ENCODE measurements around the gene LAMC2. TPM values are rescaled to one million over a fixed set of nuclear protein-coding genes. Genes with fewer than 3 reads are reported as not detected.

The LAMC2 gene
- total and polyA plus RNA-seq, 2 of the 13 experiments (the other 11 are each of a cell fraction or from before 2014, with no cell fraction given): 0.03 TPM; not detected in 1

GRCh38 chr1:183282101-183282855 lies 96.2 kb downstream of the LAMC2 start (continued):
- TF ChIP-seq SP5 (CRISPR knock-in tag; IDR thresholded peaks at IDR 0.05; ENCODE audit: borderline replicate concordance, low read depth): no peak
- TF ChIP-seq ZNF766 (CRISPR knock-in tag; IDR thresholded peaks at IDR 0.05; ENCODE audit: borderline replicate concordance): no peak
- TF ChIP-seq, protein P1, sequence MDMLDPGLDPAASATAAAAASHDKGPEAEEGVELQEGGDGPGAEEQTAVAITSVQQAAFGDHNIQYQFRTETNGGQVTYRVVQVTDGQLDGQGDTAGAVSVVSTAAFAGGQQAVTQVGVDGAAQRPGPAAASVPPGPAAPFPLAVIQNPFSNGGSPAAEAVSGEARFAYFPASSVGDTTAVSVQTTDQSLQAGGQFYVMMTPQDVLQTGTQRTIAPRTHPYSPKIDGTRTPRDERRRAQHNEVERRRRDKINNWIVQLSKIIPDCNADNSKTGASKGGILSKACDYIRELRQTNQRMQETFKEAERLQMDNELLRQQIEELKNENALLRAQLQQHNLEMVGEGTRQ (IDR thresholded peaks at IDR 0.05; ENCODE audit: low read depth, low read length): no peak
- TF ChIP-seq, protein P1 (CRISPR knock-in tag; IDR thresholded peaks at IDR 0.05; ENCODE audit: borderline replicate concordance): no peak
- TF ChIP-seq PHF5A (CRISPR knock-in tag; IDR thresholded peaks at IDR 0.05; ENCODE audit: low read depth, unreplicated experiment): no peak

GRCh38 chr1:183283286-183283685 lies 97.2 kb downstream of the LAMC2 start:
- intact Hi-C loops (cut with micrococcal nuclease; ENCODE audit: unreplicated experiment): no loop called here
- no peaks in the 10 kb centered on the region for H3K9me3 ChIP-seq (ENCODE audit: low read length)
- no peak overlapping the region for H3K4me2 ChIP-seq (ENCODE audit: low read depth, low read length)
- TF ChIP-seq CHCHD3 (CRISPR knock-in tag; IDR thresholded peaks at IDR 0.05): no peak
- H3K27me3 ChIP-seq (ENCODE audit: control insufficient read depth in 1 of 2, insufficient read depth in 2 of 2, low read length in 2 of 2): peaks cover 4 to 33% of the 10 kb centered on the region in 2 experiments; a peak in 3 of 5 replicates
- H3K79me2 ChIP-seq (ENCODE audit: insufficient read depth, low read length): no peaks in the 10 kb centered on the region
- no peaks in the 10 kb centered on the region for H4K20me1 ChIP-seq (ENCODE audit: insufficient read depth, low read length)
- H3K4me3 ChIP-seq (replicated peaks in 1 of 3; ENCODE audit: insufficient read depth in 1 of 3, low read depth in 2 of 3, low read length in 3 of 3): no peak overlapping the region
- FAIRE-seq: no peak
- H3K9ac ChIP-seq (ENCODE audit: insufficient read depth, low read depth, low read length): no peak overlapping the region
- BruUV-seq (replicated peaks): no TSS peak
- no peaks in the 10 kb centered on the region for H3K4me1 ChIP-seq (ENCODE audit: insufficient read depth, low read length)
- no peak overlapping the region for H3K27ac ChIP-seq (ENCODE audit: extremely low read length, insufficient read depth, low read length)
- DNase-seq (ENCODE audit: low spot score): no peak
- no peak overlapping the region for H2AFZ ChIP-seq (ENCODE audit: low read length)
- in situ Hi-C loops (cut with HindIII; ENCODE audit: extremely low pct_ligation_motif_present, low pct_unique_long_range_greater_than_20kb): loop anchor here (5.0 to 25.0 kb wide), 2 partner anchors 279 to 339 kb away; no protein-coding TSS in a partner anchor
- ChIA-PET CTCF (ENCODE audit: low intra/inter-chr PET ratio, low total read pairs) (no interaction called here), POLR2A (no interaction called here)
- 19% methylated on average over 5 of the region's 5 CpGs for WGBS (ENCODE audit: low lambda C conversion rate)
- no peak for ATAC-seq
- no peaks in the 10 kb centered on the region for H3K36me3 ChIP-seq (replicated peaks in 1 of 2; ENCODE audit: control insufficient read depth in 1 of 2, insufficient read depth in 2 of 2, low read length in 2 of 2)
